WI38 (cell line): ENCODE results near the gene UGP2.

Experiments used
- H3K4me3 ChIP-seq: 2 replicates; pipeline ENCODE4 v1.5.1; 2011; ENCODE audit warnings: low read depth, mild to moderate bottlenecking, control low read depth, low read length
- CTCF ChIP-seq: IDR thresholded peaks from 2 replicates; pipeline ENCODE4 v1.5.1; 2012; ENCODE audit warnings: low read depth, mild to moderate bottlenecking, control low read depth, low read length

The UGP2 gene

GRCh38 chr2:63866009-63866709, 24.5 kb downstream of the UGP2 start:
- no peak for TF ChIP-seq CTCF
- H3K4me3 ChIP-seq = no peak overlapping the region

- TF ChIP-seq CTCF = no peak
- H3K4me3 ChIP-seq = no peak overlapping the region
Measured at GRCh38 chr2:63870679-63871078, 29.0 kb downstream of the UGP2 start.

GRCh38 chr2:63871864-63872263, 30.2 kb downstream of the UGP2 start:
- no peak overlapping the region for H3K4me3 ChIP-seq
- TF ChIP-seq CTCF = no peak

GRCh38 chr2:63872571-63873328, 31.1 kb downstream of the UGP2 start:
- no peak for TF ChIP-seq CTCF
- no peak overlapping the region for H3K4me3 ChIP-seq

- no peak for TF ChIP-seq CTCF
- H3K4me3 ChIP-seq = no peak overlapping the region
Measured at GRCh38 chr2:63874204-63875130, 32.8 kb downstream of the UGP2 start.

- no peak overlapping the region for H3K4me3 ChIP-seq
- TF ChIP-seq CTCF = no peak
Measured at GRCh38 chr2:63875131-63875527, 33.4 kb downstream of the UGP2 start.
